ENCODE data around the gene GNAO1. TPM values are rescaled to one million over a fixed set of nuclear protein-coding genes. Genes with fewer than 3 reads are reported as not detected.

Gene GNAO1
- total RNA-seq, 1 experiment from 2014 or later: not detected

- no peaks in the 10 kb centered on the region for H3K4me1 ChIP-seq (ENCODE audit: insufficient read depth, low read length, poor library complexity, severe bottlenecking)
- POLR2A ChIA-PET (ENCODE audit: low non-redundant PET): no interaction called here
- H3K9me3 ChIP-seq (ENCODE audit: low read depth, low read length, poor library complexity, severe bottlenecking): no peaks in the 10 kb centered on the region
- no peak for DNase-seq (ENCODE audit: low spot score)
- TF ChIP-seq, protein P1, sequence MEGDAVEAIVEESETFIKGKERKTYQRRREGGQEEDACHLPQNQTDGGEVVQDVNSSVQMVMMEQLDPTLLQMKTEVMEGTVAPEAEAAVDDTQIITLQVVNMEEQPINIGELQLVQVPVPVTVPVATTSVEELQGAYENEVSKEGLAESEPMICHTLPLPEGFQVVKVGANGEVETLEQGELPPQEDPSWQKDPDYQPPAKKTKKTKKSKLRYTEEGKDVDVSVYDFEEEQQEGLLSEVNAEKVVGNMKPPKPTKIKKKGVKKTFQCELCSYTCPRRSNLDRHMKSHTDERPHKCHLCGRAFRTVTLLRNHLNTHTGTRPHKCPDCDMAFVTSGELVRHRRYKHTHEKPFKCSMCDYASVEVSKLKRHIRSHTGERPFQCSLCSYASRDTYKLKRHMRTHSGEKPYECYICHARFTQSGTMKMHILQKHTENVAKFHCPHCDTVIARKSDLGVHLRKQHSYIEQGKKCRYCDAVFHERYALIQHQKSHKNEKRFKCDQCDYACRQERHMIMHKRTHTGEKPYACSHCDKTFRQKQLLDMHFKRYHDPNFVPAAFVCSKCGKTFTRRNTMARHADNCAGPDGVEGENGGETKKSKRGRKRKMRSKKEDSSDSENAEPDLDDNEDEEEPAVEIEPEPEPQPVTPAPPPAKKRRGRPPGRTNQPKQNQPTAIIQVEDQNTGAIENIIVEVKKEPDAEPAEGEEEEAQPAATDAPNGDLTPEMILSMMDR (conservative IDR thresholded peaks at IDR 0.05; ENCODE audit: low read depth, low read length): no peak
- TF ChIP-seq EZH2 (IDR thresholded peaks at IDR 0.05; ENCODE audit: borderline replicate concordance, low read depth, low read length, poor library complexity, severe bottlenecking): no peak
- peaks cover 43% of the 10 kb centered on the region for H3K27me3 ChIP-seq (replicated peaks; ENCODE audit: insufficient read depth, low read depth, low read length, poor library complexity)
- CTCF ChIA-PET: no interaction called here
- H3K4me3 ChIP-seq (ENCODE audit: low read depth, low read length, poor library complexity, severe bottlenecking): no peak overlapping the region
- BruUV-seq (replicated peaks): no TSS peak
- H3K27ac ChIP-seq (ENCODE audit: low read depth, low read length, poor library complexity, severe bottlenecking): no peak overlapping the region
- intact Hi-C loops (cut with micrococcal nuclease; ENCODE audit: unreplicated experiment): no loop called here
- no peaks in the 10 kb centered on the region for H3K36me3 ChIP-seq (ENCODE audit: insufficient read depth, low read length, poor library complexity, severe bottlenecking)
Measured at GRCh38 chr16:56163938-56164337, 27.4 kb upstream of the GNAO1 start.

GRCh38 chr16:56164636-56165035 lies 26.7 kb upstream of the GNAO1 start:
- ChIA-PET CTCF (no interaction called here), POLR2A (ENCODE audit: low non-redundant PET) (no interaction called here)
- no peak overlapping the region for H3K4me3 ChIP-seq (ENCODE audit: low read depth, low read length, poor library complexity, severe bottlenecking)
- H3K27ac ChIP-seq (ENCODE audit: low read depth, low read length, poor library complexity, severe bottlenecking): no peak overlapping the region
- H3K4me1 ChIP-seq (ENCODE audit: insufficient read depth, low read length, poor library complexity, severe bottlenecking): no peaks in the 10 kb centered on the region
- TF ChIP-seq, protein P1 (conservative IDR thresholded peaks at IDR 0.05; ENCODE audit: low read depth, low read length): no peak
- no peak for TF ChIP-seq EZH2 (IDR thresholded peaks at IDR 0.05; ENCODE audit: borderline replicate concordance, low read depth, low read length, poor library complexity, severe bottlenecking)
- peaks cover 43% of the 10 kb centered on the region for H3K27me3 ChIP-seq (replicated peaks; ENCODE audit: insufficient read depth, low read depth, low read length, poor library complexity)
- no peaks in the 10 kb centered on the region for H3K36me3 ChIP-seq (ENCODE audit: insufficient read depth, low read length, poor library complexity, severe bottlenecking)
- no peaks in the 10 kb centered on the region for H3K9me3 ChIP-seq (ENCODE audit: low read depth, low read length, poor library complexity, severe bottlenecking)
- BruUV-seq (replicated peaks): no TSS peak
- intact Hi-C loops (cut with micrococcal nuclease; ENCODE audit: unreplicated experiment): no loop called here
- no peak for DNase-seq (ENCODE audit: low spot score)

DNA sequence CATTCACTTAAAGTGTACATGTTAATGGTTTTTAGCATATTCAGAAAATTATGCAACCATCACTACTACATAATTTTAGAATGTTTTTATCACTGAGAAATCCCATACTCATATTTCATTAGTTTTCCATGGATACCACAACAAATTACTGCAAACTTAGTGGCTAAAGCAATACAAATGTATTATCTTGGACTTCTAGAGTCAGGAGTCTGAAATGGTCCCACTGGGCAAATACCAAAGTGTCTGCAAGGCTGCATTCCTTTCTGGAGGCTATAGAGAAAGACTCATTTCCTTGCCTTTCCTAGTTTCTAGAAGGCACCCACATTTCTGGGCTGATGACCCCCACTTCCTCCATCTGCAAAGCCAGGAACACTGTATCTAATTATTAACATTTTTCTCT lies 16.9 kb upstream of the GNAO1 start:
- Histone ChIP-seq H3K4me3 (ENCODE audit: low read depth, low read length, poor library complexity, severe bottlenecking) (no peak overlapping the region), H3K36me3 (ENCODE audit: insufficient read depth, low read length, poor library complexity, severe bottlenecking) (no peaks in the 10 kb centered on the region), H3K27ac (ENCODE audit: low read depth, low read length, poor library complexity, severe bottlenecking) (no peak overlapping the region), H3K9me3 (ENCODE audit: low read depth, low read length, poor library complexity, severe bottlenecking) (no peaks in the 10 kb centered on the region), H3K4me1 (ENCODE audit: insufficient read depth, low read length, poor library complexity, severe bottlenecking) (no peaks in the 10 kb centered on the region), H3K27me3 (replicated peaks; ENCODE audit: insufficient read depth, low read depth, low read length, poor library complexity) (peaks cover 7% of the 10 kb centered on the region)
- CTCF ChIA-PET: no interaction called here
- intact Hi-C loops (cut with micrococcal nuclease; ENCODE audit: unreplicated experiment): no loop called here
- TF ChIP-seq, protein P1 (conservative IDR thresholded peaks at IDR 0.05; ENCODE audit: low read depth, low read length): no peak
- no peak for TF ChIP-seq EZH2 (IDR thresholded peaks at IDR 0.05; ENCODE audit: borderline replicate concordance, low read depth, low read length, poor library complexity, severe bottlenecking)
- DNase-seq (ENCODE audit: low spot score): no peak
- POLR2A ChIA-PET (ENCODE audit: low non-redundant PET): no interaction called here
- BruUV-seq (replicated peaks): no TSS peak
